Measurements from ENCODE around the gene AGFG2.
"Not testable (repeated sequence)": the region's sequence is repeated elsewhere in the genome, so short reads cannot be mapped to it uniquely, and the experiment has no call there.

DNA sequence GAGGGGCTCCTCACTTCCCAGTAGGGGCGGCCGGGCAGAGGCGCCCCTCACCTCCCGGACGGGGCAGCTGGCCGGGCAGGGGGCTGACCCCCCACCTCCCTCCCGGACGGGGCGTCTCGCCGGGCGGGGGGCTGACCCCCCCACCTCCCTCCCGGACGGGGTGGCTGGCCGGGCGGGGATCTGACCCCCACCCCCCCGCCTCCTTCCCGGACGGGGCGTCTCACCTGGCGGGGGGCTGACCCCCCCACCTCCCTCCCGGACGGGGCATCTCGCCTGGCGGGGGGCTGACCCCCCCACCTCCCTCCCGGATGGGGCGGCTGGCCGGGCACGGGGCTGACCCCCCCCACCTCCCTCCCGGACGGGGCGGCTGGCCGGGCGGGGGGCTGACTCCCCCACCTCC is 15.8 kb upstream of the AGFG2 start:
- not testable (repeated sequence) for TF ChIP-seq POLR2A, POLR2AphosphoS5 (IDR thresholded peaks at IDR 0.05)
- TF ChIP-seq, protein P1, sequence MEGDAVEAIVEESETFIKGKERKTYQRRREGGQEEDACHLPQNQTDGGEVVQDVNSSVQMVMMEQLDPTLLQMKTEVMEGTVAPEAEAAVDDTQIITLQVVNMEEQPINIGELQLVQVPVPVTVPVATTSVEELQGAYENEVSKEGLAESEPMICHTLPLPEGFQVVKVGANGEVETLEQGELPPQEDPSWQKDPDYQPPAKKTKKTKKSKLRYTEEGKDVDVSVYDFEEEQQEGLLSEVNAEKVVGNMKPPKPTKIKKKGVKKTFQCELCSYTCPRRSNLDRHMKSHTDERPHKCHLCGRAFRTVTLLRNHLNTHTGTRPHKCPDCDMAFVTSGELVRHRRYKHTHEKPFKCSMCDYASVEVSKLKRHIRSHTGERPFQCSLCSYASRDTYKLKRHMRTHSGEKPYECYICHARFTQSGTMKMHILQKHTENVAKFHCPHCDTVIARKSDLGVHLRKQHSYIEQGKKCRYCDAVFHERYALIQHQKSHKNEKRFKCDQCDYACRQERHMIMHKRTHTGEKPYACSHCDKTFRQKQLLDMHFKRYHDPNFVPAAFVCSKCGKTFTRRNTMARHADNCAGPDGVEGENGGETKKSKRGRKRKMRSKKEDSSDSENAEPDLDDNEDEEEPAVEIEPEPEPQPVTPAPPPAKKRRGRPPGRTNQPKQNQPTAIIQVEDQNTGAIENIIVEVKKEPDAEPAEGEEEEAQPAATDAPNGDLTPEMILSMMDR (IDR thresholded peaks at IDR 0.05), result not testable (repeated sequence)

All from prostate gland (tissue), 2 donors.